ENCODE data around the gene SSTR5.
A peak's percentile ranks its signal among the peaks of the same experiment; 100 is the strongest.

The SSTR5 gene

DNA sequence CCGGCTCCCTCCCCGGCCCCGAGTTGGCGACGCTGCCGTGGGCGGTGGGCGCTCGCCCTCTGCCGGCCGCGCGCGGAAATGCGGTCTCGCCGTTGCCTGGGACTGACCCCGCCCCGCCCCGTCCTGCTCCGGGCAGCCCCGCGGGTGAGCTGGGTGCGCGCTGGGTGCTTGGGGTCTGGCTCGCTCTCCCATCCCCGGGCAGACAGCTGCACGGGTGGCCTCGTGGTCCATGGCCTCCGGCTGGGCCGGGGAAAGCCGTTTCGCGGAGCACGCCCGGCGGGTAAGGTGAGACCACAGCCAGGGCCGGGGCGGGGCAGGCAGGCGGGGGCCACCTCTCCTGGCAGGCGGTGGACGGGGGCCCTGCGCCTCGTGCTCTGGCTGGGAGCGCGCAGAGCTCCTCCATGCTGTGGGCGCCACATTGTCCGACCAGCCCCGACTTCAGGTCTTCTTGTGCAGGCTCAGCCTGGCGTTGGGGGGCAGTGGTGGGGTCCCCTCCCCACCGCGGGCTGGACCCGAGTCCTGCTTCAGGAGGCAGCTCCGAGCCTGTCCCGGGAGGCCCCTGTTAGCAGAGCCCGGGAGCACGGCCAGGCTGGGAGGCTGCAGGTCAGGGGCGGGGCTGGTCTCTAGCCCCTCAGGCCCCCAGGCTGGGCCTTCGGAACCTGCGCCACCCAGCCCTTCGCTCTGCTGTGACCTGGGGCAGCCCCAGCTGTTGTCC, 30.5 kb downstream of the SSTR5 start:
- DNase-seq (ENCODE audit: low read depth in 2 of 2), result peak; percentile 30 to 67

DNA sequence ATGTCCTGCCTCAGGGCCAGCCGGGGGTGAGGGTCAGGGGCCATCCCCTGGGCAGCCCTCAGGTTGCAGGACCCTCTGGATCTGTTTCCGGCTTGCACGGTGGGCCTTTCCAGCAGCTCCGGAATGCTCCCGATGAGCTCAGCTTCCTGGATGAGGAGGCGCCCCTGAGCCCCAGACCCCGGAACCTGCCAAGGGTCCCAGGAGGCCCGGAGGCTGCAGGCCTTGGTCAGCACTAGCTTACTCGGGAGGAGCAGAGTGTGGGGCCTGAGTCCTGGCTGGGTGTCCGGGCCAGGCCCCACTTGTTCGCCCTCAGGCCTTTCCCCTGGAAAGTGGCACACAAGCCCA, 31.1 kb downstream of the SSTR5 start:
- no peak for DNase-seq (ENCODE audit: low read depth in 2 of 2)

DNA sequence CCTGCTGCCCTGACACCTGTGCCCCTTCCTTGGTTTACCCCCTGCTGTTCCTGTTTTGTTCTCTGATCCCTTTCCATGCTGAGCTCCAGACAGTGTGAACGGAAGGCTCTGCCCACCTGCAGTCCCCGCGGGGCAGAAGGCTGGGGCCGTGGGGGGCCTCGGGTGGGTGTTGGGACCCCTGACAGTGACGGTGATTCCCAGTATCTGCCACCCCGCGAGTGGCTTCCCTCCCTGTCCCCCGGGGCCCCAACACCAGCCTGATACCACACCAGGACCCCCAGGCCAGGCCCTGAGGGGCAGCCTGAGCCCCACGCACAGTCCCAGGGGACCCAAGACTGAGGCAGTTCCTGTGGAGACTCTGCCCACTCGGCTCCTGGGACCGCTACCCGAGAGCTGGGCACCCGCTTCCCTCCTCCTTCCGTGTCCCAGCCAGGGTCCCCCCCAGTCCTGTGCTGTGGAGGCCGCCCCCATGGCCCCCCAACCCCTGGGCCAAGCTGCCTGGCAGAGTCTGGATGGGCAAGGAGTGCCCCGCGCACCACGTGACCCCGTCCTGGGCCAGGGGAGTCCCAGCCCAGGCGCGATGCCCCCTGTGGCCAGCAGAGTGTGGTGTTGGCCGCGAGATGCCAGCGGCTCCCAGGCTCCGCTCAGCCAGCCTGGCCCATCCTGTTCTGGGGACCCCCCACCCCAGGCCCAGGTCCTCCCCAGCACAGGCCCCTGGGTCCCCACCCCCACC, 33.5 kb downstream of the SSTR5 start:
- peak in 1 of 2 donors; percentile 17 for DNase-seq (ENCODE audit: low read depth in 2 of 2)

DNA sequence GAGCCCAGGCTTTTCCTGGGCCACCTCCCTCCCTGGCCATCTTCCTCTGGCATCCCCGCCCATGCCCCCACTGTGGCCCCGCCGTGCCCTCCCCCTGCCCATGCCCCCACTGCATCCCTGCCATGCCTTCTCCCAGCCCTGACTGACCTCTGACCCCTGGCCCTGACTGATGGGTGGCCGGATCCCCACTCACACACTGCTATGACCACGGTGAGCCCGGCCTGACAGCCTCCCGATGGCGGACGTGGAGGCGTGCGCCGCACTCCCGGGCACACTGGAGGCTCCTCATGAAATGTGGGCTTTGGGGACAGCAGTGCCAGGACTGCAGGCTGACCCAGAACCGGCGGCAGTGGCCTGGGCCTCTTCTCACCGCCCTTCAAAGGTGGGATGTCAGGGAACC, 34.1 kb downstream of the SSTR5 start:
- no peak for DNase-seq (ENCODE audit: low read depth in 2 of 2)

DNA sequence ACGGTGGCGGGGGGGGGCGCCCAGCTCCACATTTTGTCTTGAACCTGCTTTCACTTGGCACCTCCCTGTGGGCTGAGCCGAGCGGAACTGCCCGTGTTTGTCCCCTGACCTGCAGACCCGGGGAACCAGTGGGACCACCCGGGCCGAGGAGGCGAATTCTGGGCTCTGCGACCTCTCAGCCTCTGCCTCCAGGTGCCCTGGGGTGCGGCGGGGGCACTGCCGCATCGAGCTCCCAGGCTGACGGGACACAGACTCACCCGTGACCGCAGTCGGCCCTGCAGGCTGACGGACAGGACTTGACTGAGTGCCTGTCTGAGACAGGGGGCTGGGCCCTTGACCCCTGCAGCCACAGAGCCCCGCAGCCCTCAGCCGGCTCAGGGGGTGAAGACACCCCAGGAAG, 34.6 kb downstream of the SSTR5 start:
- DNase-seq (ENCODE audit: low read depth in 2 of 2), result no peak

DNA sequence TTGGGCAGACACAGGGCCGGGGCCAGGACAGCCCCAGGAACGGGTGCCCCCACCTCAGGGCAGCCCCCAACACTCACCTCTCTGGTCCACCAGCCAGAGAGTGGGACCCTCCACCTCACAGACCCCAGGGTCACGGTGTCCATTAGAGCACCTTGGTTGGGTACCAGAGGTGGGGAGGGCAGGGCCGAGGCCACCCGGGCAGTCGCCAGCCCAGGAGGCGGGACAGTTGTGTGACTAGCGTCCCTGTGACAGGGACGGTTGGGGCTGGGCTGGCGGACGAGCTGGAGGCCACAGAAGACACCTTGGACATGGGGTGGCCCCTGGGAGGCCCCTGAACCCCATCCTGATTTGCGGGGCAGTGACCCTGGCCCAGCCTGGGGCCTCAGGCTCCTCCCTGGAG, 35.2 kb downstream of the SSTR5 start:
- no peak for DNase-seq (ENCODE audit: low read depth in 2 of 2)

DNA sequence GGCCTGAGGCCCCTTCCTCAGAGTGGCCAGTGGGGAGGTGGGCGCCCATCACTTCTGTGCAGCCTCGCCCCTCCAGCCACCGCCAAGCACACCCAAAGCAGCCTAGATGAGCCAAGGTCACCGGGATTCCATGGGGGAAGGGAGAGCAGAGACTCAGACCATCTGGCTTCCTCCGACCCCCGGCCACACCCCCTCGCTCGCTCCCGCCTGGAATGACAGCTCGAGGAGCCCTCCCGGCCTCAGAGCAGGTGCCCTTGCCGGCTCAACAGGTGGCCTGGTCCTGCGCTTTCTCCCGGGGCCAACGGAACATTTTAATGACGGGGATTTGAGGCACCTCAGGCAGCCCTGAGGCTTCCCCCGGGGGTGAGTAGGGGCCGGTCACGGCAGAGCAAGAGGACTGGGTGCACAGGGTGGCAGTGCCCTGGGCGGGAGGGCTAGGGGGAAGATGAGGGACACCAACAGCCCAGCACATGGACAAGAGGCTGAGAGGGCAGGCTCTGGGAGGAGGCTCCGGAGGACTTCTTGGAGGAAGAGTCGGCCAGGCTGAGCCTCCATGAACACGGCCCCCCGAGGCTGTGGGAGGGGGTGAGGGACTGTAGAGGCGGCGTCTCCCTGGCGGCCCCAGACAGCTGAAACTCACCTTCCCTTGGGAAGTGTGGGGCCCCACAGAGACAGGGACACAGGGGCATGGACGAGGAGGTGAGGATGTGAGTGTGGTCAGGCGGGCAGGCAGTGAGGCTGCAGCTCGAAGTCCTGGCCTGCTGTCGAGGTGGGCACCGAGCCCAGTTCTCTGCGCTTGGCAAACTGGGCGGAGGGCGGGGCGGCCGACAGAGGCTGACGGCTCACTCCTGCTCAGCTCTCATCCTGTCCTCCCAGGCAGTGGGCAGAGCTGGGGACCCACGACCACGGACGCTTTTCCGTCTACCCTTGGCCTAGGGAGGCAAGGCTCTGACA, 36.0 kb downstream of the SSTR5 start:
- DNase-seq (ENCODE audit: low read depth in 2 of 2), result no peak

DNA sequence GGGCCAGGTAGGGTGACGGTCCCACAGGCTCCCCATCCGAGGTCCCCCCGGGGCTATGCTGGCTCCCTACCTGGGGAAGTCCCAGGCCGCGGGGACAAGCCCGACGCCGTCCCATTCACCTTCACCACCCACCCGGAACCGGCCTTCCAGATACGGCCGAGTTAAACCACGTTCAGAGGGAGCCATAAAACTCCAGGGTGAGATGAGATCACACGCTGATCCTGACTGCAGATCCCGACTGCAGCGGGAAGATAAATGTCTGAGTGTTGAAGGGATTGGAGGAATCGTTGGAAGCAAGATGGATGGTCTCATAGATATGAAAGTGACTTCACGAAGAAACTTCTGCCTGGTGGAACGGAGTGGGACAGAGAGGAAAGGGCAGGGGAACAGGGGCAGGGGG, 37.1 kb downstream of the SSTR5 start:
- no peak for DNase-seq (ENCODE audit: low read depth in 2 of 2)

DNA sequence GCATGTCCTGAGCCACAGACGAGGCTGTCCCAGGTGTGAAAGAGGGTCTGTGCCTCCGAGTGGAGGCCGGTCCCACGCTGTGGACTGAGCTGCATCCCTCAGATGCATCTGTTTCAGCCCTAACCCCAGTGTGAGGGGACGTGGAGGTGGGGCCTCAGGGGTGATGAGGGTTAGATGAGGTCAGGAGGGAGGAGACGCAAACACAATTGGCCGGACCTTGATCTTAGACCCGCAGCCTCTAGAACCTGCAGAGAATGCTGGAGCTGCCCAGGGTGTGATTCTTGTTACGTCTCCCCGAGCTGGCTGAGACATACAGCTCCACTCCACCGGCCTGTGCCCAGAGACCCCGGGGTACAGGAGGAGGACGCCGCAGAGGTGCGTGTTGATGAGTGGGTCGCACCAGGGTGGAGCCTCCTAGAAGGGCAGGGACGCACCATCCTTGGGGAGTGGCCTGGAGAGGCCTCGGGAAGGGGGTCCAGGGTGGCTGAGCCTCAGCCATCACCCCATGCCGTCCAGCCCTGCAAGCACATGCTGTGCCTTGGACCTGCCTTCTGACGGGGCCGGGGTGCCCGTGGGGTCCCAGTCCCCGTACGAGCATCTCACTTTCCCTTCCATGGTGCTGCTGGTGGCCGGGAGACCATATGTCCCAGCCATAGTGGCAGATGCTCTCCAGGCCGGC, 40.1 kb downstream of the SSTR5 start:
- no peak for DNase-seq (ENCODE audit: low read depth in 2 of 2)

DNA sequence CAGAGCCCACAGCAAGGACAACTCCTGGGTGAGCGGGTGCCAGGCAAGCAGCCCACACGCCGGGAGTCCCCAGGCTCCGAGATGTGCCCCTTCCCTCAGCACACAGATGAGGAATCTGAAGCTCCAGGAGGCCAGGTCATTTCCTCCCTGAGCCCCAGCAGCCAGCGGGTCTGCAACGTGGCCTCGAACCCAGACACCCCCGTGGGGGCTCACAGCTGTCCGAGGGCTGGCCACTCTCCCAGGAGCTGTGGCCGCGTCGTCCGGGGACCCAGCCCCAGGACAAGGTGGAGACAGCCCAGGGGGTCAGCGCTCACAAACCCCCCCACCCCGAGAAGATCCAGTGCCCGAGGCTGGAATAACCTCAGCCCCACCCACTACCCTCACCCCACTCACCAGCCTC, 40.9 kb downstream of the SSTR5 start:
- no peak for DNase-seq (ENCODE audit: low read depth in 2 of 2)

DNA sequence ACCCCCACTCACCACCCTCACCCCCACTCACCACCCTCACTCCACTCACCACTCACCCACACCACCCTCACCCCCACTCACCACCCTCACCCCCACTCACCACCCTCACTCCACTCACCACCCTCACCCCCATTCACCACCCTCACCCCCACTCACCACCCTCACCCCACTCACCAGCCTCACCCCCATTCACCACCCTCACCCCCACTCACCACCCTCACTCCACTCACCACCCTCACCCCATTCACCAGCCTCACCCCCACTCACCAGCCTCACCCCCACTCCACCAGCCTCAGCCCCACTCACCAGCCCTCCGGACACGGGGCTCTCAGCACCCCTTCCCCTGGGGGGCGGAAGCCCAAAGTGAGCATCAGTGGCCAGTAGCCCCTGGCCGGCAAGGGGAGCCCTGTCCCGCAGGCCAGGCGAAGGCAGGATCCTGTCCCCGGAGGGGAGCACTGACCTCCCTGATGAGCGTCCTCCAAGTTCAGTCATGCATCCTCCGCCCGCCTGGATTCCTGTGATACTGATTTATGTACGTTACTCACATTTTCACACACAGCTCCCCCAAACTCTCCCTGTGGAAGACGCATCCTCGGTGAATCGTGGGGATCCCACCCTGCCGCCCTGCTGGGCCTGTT, 41.5 kb downstream of the SSTR5 start:
- DNase-seq (ENCODE audit: low read depth in 2 of 2), result no peak

DNA sequence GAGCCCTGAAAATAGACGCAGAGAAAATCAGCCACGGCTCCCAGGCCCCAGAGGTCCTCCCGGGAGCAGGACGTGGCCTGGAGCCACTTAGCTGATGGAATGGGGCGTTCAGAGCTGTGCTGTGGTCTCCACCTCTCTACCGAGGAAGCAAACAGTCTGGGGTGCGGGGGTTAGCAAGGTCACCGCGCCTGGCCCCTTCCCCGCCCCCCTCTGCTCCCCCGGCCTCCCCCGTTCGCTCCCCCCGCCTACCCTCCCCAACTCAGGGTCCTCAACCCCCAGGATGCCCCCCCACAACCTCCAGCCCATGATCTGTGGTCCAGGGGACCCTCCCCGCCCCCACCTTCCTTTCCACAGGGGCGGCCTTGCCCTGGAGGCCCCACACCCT, 44.1 kb downstream of the SSTR5 start:
- no peak for DNase-seq (ENCODE audit: low read depth in 2 of 2)

DNA sequence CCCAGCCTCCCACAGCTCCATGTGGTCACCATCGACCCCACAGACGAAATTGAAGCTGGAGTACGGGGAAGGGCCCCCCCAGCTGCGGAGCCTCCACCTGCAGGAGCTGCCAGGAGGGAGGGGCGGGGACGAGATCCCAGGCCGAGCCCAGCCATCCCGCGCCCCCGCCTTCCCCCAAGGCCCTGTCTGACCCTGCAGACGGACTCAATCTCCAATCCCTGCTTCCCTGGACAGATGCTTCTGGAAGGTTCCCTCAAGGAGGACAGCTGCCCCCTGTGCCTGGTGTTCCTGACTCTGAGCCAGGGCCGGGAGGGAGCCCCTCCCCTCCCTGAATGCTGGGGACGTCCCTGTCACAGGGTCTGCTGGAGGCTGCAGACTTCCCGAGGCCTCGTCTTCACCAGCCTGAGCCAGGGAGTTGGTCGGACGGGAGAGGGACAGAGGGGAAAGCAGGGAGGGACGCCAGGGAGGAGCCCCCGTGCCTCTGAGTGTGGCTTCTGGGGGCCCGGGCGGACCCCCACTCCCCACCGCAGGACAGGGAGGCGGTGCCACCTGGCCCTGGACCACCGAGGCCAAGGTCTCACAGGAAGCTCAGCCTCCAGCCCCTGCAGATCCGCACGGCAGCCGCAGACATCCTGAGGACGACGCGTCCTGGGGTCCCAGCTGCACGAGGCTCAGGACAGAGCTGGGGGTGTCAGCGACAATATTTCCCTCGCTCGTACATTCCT, 44.8 kb downstream of the SSTR5 start:
- no peak for DNase-seq (ENCODE audit: low read depth in 2 of 2)

DNA sequence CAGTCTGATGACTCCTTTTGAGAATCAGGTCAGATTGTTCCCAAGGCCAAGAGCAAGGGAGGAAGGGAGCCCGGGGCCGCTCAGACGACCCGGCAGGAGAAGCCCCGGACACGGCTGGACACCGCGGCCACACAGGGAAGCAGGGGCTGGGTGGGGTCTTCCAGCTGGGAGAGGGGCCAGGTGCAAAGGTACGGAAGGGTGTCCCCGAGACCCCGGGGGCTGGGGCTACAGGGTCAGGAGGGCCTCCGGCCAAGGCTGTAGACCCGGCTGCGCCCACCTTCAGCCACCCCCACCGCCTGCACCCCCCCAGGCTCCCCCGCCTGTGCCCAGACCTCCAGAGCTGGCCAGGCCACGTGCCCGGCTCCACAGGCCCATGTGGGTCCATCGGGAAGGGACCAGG, 45.4 kb downstream of the SSTR5 start:
- no peak for DNase-seq (ENCODE audit: low read depth in 2 of 2)

DNA sequence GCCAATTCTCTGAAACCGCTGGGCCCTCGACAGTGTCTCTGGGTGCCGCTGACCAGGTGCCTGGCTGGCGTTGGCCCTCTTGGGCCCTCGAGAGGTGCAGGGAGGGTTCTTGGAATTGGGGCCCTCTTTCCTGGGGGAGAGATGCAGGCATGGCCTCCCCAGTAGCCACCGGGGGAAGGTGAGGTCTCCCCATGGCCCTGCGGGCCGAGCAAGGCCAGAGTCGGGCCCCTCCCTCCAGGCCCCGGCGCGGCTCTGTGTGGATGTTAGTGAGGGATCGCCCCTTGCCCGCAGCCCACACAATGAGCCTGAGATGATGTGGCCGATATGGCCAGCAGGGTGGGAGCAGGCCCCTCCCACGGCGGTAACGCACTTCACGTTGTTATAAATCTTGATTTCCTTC, 46.6 kb downstream of the SSTR5 start:
- no peak for DNase-seq (ENCODE audit: low read depth in 2 of 2)

DNA sequence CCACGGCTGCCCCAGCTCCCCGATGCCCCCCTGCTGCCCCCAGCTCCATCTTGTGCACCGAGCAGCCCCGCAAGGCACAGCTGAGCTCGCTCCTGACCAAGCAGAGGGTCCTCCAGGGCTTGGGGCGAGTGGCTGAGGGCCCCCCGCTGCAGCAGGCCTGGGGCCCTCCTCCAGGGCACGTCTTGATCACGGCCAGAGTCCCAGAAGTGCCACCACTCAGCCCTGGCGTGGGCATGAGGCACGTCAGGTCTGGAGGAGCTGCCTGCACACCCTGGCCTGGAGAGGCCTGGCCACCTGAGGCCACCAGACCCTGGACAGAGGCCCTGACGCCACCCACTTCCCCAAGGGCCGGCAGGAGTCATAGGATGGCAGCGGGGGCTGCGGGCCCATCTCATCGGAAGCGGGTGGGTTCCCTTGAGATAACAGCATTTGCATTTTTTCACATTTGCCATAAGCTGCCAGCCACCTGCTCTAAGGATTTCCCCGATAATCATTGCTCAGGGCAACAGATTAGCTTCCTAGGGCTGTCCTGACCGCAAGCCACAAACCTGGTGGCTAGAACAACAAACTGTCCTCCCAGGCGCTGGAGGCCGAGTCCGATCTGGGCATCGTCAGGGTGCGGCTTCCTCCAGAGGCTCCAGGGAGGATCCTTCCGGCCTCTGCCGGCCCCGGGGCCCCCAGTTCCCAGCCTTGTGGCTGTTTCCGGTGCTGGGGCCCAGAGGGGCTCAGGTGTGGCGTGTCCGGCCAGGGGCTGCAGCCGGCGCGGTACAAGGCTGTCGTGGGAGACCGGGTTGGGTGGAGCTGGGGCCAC, 47.4 kb downstream of the SSTR5 start:
- no peak for DNase-seq (ENCODE audit: low read depth in 2 of 2)

DNA sequence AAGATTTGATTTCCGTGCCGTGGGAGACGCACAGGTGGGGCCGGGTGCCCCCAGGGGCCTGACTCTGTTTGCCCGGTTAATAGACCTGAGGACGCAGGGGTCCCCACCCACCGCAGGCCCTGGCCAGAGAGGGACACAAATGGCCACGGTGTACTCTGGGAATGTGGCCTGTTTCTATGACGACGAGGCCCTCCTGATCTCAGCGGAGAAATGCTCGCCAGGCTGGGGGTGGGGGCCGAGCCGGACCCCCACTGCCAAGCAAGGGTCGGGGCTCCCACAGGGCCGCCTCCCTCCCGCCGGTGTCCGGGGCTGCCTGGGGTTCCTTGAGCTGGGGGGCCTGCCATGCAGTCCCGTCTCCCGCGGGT, 48.0 kb downstream of the SSTR5 start:
- DNase-seq (ENCODE audit: low read depth in 2 of 2), result no peak

DNA sequence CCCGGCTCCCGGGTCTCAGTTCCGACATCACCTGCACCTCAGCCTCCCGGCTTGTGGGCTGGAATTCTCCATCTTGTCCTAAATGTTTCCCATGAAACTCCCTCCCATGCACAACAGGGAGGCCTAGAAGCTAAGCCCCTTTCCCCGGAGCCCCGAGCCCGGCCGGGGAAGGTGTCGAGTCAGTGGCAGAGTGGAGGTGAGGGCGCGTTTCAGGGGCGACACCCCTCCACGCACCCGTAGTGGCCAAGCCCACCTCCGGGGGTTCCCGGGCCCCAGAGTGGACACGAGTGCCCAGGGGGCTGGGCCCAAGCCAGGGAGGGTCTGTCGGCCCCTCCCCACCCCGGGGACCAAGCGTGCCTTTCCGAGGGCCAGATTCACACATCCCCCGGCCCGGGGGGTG, 48.5 kb downstream of the SSTR5 start:
- no peak for DNase-seq (ENCODE audit: low read depth in 2 of 2)

DNA sequence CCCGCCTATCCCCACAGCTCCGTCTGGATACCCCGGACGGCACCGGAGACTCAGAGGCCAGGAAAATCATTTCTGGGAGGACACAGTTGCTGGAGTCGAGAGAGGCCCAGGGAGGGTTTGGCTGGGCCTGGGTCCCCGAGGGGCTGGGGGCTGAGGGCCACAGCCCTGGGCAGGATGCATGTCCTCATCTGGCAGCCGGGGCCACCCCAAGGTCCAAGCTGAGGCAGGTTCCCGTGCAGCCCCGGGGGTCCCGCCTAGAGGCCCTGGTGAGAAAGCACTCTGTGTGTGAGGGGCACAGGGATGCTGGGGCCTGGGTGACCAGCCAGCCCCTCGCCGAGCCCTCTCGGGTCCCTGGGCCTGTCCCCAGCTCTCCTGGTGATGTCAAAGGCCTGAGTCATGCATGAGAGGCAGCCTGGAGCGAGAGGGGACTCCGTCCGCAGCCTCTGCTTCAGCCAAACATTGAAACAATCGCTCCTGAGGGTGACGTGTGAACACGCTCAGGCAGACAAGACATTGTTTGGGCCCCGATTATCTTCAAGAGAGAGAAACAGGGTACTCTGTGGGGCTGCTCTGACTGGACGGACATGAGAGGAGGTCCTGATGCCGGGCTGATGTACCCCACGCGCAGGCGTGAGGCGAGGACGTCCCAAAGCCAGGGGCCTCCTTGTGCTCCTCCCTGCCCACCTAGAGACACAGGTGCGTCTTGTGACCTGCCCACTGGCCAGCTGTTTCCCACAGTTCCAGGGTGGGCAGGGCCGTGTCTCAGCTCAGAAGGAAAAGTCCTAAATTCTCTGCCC, 49.3 kb downstream of the SSTR5 start:
- DNase-seq (ENCODE audit: low read depth in 2 of 2), result no peak

Measured in stimulated activated CD4-positive, alpha-beta T cell treated with anti-CD3 and anti-CD28 coated beads, Interleukin-1b, Interleukin-23, amount 100 ng/mL, for 1 hour (primary cell).